Thoracic aorta (tissue), 2 donors: Measurements from ENCODE around the gene FRYL. TPM values are rescaled to one million over a fixed set of nuclear protein-coding genes. Genes with fewer than 3 reads are reported as not detected.

Experiments used
- ATAC-seq: fragments of 150-250 bp; one replicate; pipeline ENCODE4 v1.8.0; 2017; ENCODE audit warnings: low read depth; ENCODE audit not compliant: insufficient number of reproducible peaks, low FRiP score
- DNase-seq: peaks from one replicate; pipeline ENCODE4 v3.0.0-alpha.2; 2020; ENCODE audit warnings: low spot score
- H3K27ac ChIP-seq, 2 donors: fragments of 200-600 bp; sonication (generic); 1 replicate in 1 of 2; 2 replicates in 1 of 2; pipeline ENCODE4 v1.5.1; 2016; ENCODE audit warnings: mild to moderate bottlenecking in 2 of 2, moderate library complexity in 2 of 2
- H3K27me3 ChIP-seq: fragments of 200-600 bp; sonication (generic); replicated peaks from 2 replicates; pipeline ENCODE4 v1.6.0; 2016; ENCODE audit warnings: mild to moderate bottlenecking; ENCODE audit not compliant: insufficient read depth
- H3K36me3 ChIP-seq: fragments of 200-600 bp; sonication (generic); one replicate; pipeline ENCODE4 v1.5.1; 2016
- H3K4me1 ChIP-seq, 2 donors: fragments of 200-600 bp; sonication (generic); 1 replicate in 1 of 2; 2 replicates in 1 of 2; pipeline versions ENCODE4 v1.5.1 to v1.6.0; 2016; ENCODE audit warnings: low read depth in 2 of 2, mild to moderate bottlenecking in 1 of 2; ENCODE audit not compliant: control insufficient read depth in 1 of 2
- H3K4me3 ChIP-seq: fragments of 200-600 bp; sonication (generic); 2 replicates; pipeline ENCODE4 v1.5.1; 2016; ENCODE audit warnings: mild to moderate bottlenecking
- H3K9me3 ChIP-seq: fragments of 200-600 bp; sonication (generic); 2 replicates; pipeline ENCODE4 v1.5.1; 2016
- CTCF ChIP-seq: fragments of 200-600 bp; sonication (generic); IDR thresholded peaks from one replicate; pipeline ENCODE4 v1.5.1; 2019; ENCODE audit warnings: antibody characterized with exemption
- total RNA-seq, 2 donors: library from RNA; depleted of rRNA; stranded (reverse); fragments of >200 nt; gene quantifications; one replicate each; pipeline versions ENCODE4 v1.1.0 to v1.2.3, GENCODE V29; 2016

The FRYL gene
- total RNA-seq, 2 donors from 2014 or later, result 108 to 155 TPM

- H3K4me1 ChIP-seq, result peaks cover 20 to 58% of the 10 kb centered on the region in 2 donors
- no peaks in the 10 kb centered on the region for H3K9me3 ChIP-seq
- no peak for DNase-seq
- no peak for ATAC-seq
- H3K36me3 ChIP-seq, result no peaks in the 10 kb centered on the region
- TF ChIP-seq CTCF, result no peak
- H3K27ac ChIP-seq, result no peak overlapping the region
- H3K4me3 ChIP-seq, result peak overlapping the region; percentile 55
- no peaks in the 10 kb centered on the region for H3K27me3 ChIP-seq
These were observed 126.7 kb downstream of the FRYL start for GRCh38 chr4:48653217-48654014.

DNA sequence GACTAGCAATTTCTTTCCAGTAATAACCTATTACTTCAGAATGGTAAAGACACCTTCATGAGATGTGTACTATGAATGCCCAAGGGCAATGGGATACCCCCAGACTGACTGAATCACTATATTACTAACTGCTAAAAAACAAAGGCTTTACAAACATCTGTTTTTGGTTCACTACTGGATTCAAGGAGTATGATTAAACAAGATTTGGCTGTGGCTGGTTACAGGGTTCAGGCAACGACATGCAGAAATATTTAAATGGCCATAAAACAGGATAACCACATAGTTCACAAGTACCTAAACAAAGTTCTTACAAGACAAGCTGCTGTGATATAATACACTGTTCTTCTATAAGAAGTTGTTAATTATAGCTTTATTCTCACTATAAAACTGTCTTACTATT is 128.2 kb downstream of the FRYL start:
- no peaks in the 10 kb centered on the region for H3K36me3 ChIP-seq
- no peak for DNase-seq
- H3K9me3 ChIP-seq, result no peaks in the 10 kb centered on the region
- H3K4me1 ChIP-seq, result peaks cover 20 to 58% of the 10 kb centered on the region in 2 donors
- no peak for ATAC-seq
- TF ChIP-seq CTCF, result no peak
- H3K4me3 ChIP-seq, result no peak overlapping the region
- no peaks in the 10 kb centered on the region for H3K27me3 ChIP-seq
- no peak overlapping the region for H3K27ac ChIP-seq

GRCh38 chr4:48649505-48649904 is 130.6 kb downstream of the FRYL start:
- H3K4me1 ChIP-seq, result peaks cover 23 to 55% of the 10 kb centered on the region in 2 donors
- no peak for ATAC-seq
- H3K9me3 ChIP-seq, result no peaks in the 10 kb centered on the region
- DNase-seq, result no peak
- no peak overlapping the region for H3K27ac ChIP-seq
- TF ChIP-seq CTCF, result no peak
- no peaks in the 10 kb centered on the region for H3K36me3 ChIP-seq
- no peaks in the 10 kb centered on the region for H3K27me3 ChIP-seq
- no peak overlapping the region for H3K4me3 ChIP-seq

DNA sequence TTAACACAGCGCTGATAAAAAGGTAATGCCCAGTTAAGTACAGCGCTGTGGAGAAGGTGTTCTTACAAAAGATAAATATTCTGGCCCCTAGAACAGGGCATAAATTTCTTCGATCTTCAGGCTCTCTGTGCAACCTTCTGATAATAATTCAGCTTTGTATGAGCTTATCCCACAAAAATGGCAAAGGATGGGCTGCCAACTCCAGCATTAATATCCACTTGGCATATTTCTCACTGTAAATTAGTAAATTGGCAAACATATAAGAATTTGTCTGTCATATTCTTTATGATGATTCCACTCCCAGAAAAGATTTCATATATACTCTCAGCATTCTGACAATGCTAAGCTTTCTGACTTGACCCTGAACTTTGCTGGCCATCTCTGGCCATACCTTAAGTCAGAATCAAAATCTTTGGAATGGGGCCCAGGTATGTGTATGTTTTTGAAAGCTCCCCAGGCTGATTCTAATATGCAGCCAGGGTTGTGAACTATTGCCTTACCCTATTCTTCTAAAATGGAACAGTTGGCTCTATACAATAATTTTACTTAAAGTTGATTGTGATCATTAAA is 134.8 kb downstream of the FRYL start:
- Histone ChIP-seq H3K27me3 (no peaks in the 10 kb centered on the region), H3K9me3 (no peaks in the 10 kb centered on the region), H3K27ac (no peak overlapping the region), H3K4me1 (peaks cover 35 to 52% of the 10 kb centered on the region in 2 donors), H3K36me3 (no peaks in the 10 kb centered on the region), H3K4me3 (no peak overlapping the region)
- DNase-seq (no peak), ATAC-seq (no peak)
- TF ChIP-seq CTCF, result no peak

GRCh38 chr4:48642421-48643374 is 137.4 kb downstream of the FRYL start:
- H3K27ac ChIP-seq, result peak overlapping the region; percentile 50 to 57
- peaks cover 29 to 48% of the 10 kb centered on the region in 2 donors for H3K4me1 ChIP-seq
- ATAC-seq (no peak), DNase-seq (no peak)
- no peaks in the 10 kb centered on the region for H3K36me3 ChIP-seq
- no peaks in the 10 kb centered on the region for H3K27me3 ChIP-seq
- no peak for TF ChIP-seq CTCF
- peak overlapping the region; percentile 39 for H3K4me3 ChIP-seq
- H3K9me3 ChIP-seq, result no peaks in the 10 kb centered on the region
